22Rv1 (cell line): ENCODE results near the gene KATNAL2.

Source experiments
- CTCF ChIP-seq: fragments of 450-650 bp; IDR thresholded peaks from 2 replicates; pipeline ENCODE4 v1.5.1; 2017; ENCODE audit warnings: mild to moderate bottlenecking
- ZFX ChIP-seq: fragments of 450-650 bp; IDR thresholded peaks from 2 replicates; pipeline ENCODE4 v1.6.1; 2017; ENCODE audit warnings: antibody characterized with exemption, borderline replicate concordance

- TF ChIP-seq CTCF (no peak), ZFX (no peak)
Measured at GRCh38 chr18:47040982-47041381, 123.6 kb downstream of the KATNAL2 start.
